HEK293T (cell line): Measurements from ENCODE around the gene FBXO45.

Experiments used
- CTBP1 ChIP-seq: fragments of 450-650 bp; IDR thresholded peaks from 2 replicates; pipeline ENCODE4 v1.6.1; 2016; ENCODE audit warnings: borderline replicate concordance
- FOXA1 ChIP-seq: fragments of 450-650 bp; IDR thresholded peaks from 2 replicates; pipeline ENCODE4 v1.6.1; 2016; ENCODE audit warnings: mild to moderate bottlenecking
- FOXM1 ChIP-seq: fragments of 450-650 bp; IDR thresholded peaks from 2 replicates; pipeline ENCODE4 v1.6.1; 2017; ENCODE audit warnings: mild to moderate bottlenecking, borderline replicate concordance
- HDGF ChIP-seq: fragments of 450-650 bp; IDR thresholded peaks from 2 replicates; pipeline ENCODE4 v1.6.1; 2017; ENCODE audit warnings: antibody characterized with exemption, borderline replicate concordance
- LEF1 ChIP-seq: fragments of 450-650 bp; IDR thresholded peaks from 2 replicates; pipeline ENCODE4 v1.6.1; 2017; ENCODE audit warnings: mild to moderate bottlenecking, borderline replicate concordance
- PKNOX1 ChIP-seq: fragments of 450-650 bp; IDR thresholded peaks from 2 replicates; pipeline ENCODE4 v1.6.1; 2016
- SP1 ChIP-seq: fragments of 450-650 bp; IDR thresholded peaks from 2 replicates; pipeline ENCODE4 v1.6.1; 2017
- SUZ12 ChIP-seq: fragments of 450-650 bp; IDR thresholded peaks from 2 replicates; pipeline ENCODE4 v1.6.1; 2016; ENCODE audit warnings: mild to moderate bottlenecking
- TARDBP ChIP-seq: fragments of 450-650 bp; IDR thresholded peaks from 2 replicates; pipeline ENCODE4 v1.6.1; 2016

- TF ChIP-seq TARDBP = no peak
- no peak for TF ChIP-seq FOXA1
- no peak for TF ChIP-seq SUZ12
- TF ChIP-seq CTBP1 = no peak
- no peak for TF ChIP-seq SP1
- no peak for TF ChIP-seq FOXM1
- no peak for TF ChIP-seq LEF1
- no peak for TF ChIP-seq PKNOX1
- TF ChIP-seq HDGF = no peak
These were observed 23.9 kb upstream of the FBXO45 start for GRCh38 chr3:196544491-196544992.
